Activated CD4-positive, CD25-positive, alpha-beta regulatory T cell treated with anti-CD3 and anti-CD28 coated beads, Interleukin-2, amount 50 U/mL, for 72 hours (primary cell): ENCODE measurements around the gene XCR1.

Experiments
- DNase-seq: peaks from one replicate; pipeline ENCODE4 v3.0.0; 2021

XCR1 gene

GRCh38 chr3:45980819-45981218 is 46.5 kb downstream of the XCR1 start:
- DNase-seq, result no peak

DNA sequence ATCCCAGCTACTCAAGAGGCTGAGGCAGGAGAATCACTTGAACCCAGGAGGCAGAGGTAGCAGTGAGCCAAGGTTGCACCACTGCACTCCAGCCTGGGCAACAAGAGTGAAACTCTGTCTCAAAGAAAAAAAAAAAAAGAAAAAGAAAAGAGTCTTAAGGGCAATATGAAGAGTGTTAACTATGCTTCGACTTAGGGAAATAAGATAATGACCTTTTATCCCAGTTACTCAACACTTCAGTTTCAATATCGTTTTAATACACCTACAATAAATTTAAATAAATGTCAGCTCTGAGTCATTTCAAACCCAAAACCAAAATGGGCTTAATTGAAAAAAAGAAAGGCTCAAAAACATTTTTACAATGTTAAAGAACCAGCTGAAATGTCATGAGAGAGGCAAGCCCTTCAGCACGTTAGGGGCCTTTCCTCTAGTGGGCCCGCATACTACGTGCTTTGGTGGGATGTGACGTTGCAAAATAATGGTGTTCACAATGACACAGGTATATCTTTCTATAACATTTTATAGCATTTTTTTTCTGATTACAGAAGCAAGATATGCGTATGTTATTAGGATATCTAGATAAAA is 47.0 kb downstream of the XCR1 start:
- no peak for DNase-seq

- no peak for DNase-seq
Observed at GRCh38 chr3:45979378-45979777, 47.9 kb downstream of the XCR1 start.

- DNase-seq, result peak; percentile 57
Observed at GRCh38 chr3:45978006-45978761, 49.1 kb downstream of the XCR1 start.

GRCh38 chr3:45976191-45977091 is 50.8 kb downstream of the XCR1 start:
- no peak for DNase-seq

GRCh38 chr3:45975686-45976085 is 51.6 kb downstream of the XCR1 start:
- DNase-seq, result no peak

- DNase-seq, result no peak
Observed at GRCh38 chr3:45974686-45975085, 52.6 kb downstream of the XCR1 start.

DNA sequence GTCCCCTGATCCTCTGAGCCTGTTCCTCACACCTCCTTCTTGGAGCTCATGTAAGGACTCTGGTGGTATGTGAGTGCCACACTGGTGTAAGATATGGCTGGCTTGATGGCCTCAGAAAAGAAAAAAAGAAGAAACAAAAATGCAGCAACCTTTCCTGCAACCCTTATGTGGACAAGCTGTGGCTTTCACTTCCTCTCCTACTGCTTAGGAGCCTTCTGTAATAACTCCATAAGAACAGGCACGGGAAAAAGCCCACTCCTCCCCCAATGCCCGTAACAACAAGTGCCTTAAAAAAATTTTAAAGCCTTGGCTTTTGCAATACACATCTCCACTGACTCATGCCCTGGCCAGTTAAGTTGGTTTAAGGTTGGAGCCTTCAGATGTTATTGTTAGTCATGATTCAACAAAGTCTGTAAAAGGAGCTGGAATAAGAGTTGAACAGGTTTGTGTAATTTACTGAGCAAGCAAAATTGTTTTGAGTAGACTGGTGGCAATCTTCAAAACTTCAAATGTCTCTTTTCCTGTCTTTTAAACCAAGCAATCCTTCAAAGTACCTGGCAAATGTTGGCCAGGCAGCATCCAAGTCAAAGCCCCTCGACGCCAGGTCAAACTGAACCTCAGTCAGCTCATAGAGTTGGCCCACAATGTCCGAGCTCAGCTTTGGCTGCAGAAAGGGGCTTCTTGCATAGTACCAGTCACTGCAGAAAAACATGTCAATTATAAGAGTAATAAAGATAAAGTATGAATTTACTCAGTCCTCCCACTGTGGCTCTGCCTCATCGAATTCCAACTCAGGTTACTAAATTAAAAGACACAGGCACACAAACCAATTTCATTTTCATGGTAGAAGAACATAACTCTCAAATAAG is 54.5 kb downstream of the XCR1 start:
- no peak for DNase-seq

- DNase-seq, result no peak
Observed at GRCh38 chr3:45969953-45970352, 57.3 kb downstream of the XCR1 start.

DNA sequence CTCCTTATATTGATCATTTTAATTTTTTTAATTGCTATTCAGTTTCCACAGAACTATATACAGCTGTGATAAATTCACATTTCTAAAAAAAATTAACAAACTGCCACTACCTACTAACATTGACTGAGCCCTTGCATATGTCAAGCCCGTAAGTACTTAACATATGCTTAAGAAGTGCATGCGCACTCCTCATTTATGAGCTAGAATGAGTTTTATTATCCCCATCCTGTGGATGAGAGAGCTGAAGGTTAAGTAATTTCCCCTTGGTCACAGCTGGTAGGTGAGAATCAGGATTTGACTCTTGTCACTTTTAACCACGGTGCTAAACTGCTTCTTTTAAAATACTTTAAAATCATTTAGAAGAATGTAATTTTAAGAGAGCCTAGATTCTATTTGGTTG is 58.2 kb downstream of the XCR1 start:
- DNase-seq, result no peak

DNA sequence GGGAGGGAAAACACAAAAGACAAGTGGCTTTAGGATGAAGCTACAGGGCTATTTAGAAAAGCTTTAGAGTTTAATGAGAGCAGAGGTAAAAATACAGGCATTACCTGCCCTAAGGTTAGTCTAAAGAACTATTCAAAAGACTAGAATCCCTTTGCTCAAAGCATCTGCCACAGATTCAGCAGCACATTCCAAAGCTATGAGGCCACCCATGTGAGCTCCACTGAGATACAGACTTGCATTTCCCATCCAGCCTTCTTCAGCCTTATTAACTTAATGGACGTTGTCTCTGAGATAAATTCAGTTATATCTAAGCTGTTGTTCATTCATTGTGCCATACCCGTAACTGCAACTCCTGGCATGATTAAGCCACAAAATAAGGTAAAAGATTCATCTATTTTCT is 58.6 kb downstream of the XCR1 start:
- no peak for DNase-seq

- no peak for DNase-seq
Observed at GRCh38 chr3:45968149-45968548, 59.1 kb downstream of the XCR1 start.

GRCh38 chr3:45967724-45968123 is 59.6 kb downstream of the XCR1 start:
- DNase-seq, result no peak
